NCI-H1105 treated with DMSO at 0.1 percent for 48 hours (cell line): Measurements from ENCODE around the gene LSAMP.

Experiments
- DNase-seq: peaks from one replicate; lab custom pipeline; 2025; lab: John Stamatoyannopoulos, UW

Gene LSAMP

DNA sequence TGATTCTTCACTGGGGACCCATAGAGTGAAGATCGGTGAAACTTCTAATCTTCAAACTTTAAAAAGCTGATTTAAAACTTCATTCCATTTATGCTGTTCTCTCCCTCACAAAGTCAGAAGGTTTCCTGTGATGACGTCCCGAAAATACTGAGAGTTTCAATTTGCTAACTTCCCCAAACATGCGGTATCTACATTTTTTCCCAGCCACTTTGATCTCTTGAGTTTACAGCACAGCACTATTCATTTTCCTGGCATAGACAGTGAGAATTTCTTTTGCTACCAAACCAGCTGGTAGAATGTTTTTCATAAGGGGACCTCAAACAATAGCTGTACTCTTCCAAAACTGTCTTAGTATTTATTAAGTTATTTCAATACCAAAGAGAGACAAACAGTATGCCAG is 156.8 kb downstream of the LSAMP start:
- no peak for DNase-seq

DNA sequence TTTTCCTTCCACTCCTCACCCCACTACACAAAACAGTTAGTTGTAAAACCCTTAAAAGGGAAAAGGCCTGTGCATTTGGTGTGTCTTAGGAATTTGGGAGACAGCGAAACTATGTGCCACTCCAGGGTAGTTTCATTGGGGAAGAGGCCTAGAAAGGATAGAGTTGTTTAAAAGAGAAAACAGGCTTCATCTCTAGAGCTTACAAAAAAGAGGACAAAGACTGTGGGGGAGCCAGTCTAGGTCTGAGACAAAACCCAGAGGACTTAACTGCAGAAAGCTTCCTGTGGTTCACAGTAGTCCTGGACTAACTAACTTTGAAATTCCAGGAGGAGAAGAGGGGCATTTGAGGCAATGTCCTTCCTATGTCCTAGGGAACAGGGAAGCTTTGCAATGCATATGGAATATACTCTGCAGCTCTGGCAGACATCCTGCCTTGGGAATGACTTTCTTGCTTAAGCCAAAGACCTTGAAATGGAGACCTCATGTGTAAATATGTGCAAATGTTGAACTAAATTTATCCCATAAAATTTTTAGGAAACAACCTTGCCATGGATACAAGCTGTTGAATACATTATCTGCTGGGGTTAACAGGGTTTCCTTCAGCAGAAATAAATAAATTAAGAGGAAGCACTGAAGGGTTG is 159.4 kb downstream of the LSAMP start:
- no peak for DNase-seq

DNA sequence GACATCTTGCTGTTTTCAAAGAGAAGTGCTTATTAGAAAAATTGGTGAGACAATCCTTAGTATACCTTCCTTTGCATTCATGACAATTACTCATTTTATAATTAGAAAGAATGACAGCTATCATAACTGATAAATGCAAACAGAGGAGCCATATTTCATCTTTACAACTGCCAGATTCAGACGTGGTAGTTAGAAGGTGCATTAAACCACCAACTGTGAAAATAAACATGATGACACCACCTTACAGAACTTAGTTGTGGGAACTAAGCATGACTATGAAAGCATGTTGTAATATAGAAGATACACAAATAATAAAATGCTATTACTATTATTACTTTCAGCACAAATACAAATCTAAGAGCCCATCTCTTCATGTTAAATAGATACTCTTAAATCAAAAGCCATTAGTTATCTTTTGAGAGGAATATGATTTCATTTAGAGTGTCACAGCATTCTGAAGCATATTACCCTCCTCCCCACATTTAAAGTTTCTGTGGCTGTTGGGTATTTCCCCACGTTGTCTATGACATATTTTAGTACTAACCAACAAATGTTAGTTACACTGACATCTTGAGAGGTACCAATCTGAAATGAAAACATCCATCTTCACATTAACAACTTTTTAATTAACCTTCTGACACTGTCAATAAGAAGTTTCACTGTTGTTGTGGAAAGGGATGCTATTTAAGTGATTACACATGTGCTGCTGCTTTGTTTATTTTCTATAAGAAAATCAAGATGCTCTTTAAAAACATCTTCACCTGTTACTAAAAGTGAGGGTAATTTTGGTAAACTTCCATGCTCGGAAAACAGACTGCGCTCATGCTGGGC is 163.8 kb downstream of the LSAMP start:
- no peak for DNase-seq

DNA sequence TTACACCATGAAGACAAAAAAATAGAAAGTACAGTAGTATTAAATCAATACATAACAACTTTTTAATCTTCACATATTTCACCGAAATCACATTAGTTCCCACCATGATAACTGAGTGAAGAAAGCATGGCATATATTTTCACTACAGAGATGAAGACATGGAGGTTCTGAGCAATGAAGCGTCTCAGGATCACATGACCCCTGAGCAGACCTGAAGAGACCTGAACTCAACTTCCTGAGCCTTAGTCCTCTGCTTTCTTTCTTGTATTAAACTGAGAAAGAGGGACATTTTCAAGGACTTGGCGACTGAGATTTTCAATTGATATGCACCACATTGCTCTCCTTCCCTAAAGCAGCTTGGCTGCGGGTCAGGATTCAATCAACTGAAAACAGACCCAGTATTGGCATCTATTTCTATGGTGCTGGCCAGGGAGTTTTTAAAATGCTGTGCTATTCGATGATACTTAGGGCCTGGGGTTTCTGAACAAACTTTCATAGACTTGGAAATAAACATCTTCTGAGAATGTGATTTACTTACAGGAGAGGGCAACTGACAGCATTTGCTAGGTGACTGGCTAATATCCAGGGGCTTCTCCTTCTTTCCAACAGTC is 165.1 kb downstream of the LSAMP start:
- no peak for DNase-seq

DNA sequence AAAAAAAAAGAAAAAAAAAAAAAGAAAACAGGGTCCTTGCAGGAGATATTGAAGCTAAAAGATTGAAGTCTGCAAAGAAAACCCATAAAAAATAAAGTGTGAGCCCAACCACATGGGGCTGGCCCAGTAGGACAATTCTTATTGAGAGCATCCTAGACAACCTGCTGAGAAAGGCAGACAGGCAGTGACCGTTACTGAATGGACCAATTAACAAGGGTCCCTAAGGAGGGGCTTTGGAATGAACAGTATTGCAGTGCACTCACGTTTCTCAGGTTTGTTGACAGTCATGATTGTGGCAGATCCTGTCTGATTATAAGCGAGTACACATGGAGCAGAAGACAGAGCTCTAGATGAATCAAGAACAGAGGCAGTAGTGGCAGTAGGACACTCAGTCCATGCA is 168.6 kb downstream of the LSAMP start:
- DNase-seq = no peak

DNA sequence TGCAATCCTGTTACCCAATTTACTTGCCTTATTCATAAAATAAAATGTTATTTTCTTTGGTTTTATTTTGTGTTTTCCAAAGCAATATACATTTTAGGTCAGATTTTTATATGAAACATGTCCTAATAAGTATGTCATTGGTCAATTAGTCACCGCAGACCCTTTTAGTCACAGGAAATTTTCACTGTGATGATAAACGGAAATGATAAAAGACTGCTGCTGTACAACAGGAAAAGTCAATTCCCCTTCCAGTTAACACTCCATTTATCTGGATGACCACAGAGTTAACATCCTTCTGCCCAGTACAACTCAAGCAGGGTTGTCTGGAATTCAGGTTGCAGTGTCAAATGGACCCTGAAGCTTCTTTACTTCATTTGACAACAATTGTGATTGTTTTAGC is 175.2 kb downstream of the LSAMP start:
- DNase-seq = no peak

DNA sequence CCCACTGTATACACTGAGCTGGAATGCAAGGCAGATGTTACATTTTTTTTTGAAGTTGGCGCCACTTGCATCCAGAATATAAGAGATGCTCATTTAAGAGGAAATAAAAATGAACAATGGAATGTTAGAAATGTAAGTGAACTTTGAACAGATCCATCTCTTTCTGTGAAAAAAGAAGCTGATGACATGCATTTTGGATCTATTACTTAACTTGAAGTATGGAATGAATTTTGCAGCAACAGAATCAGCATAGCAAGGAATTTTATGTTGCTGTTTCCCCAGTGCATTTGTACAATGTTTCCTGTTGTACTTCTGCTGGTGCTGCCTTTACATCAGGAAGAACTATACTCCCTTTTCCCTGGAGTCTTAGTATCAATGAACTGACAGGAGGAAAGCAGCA is 178.2 kb downstream of the LSAMP start:
- DNase-seq = no peak

DNA sequence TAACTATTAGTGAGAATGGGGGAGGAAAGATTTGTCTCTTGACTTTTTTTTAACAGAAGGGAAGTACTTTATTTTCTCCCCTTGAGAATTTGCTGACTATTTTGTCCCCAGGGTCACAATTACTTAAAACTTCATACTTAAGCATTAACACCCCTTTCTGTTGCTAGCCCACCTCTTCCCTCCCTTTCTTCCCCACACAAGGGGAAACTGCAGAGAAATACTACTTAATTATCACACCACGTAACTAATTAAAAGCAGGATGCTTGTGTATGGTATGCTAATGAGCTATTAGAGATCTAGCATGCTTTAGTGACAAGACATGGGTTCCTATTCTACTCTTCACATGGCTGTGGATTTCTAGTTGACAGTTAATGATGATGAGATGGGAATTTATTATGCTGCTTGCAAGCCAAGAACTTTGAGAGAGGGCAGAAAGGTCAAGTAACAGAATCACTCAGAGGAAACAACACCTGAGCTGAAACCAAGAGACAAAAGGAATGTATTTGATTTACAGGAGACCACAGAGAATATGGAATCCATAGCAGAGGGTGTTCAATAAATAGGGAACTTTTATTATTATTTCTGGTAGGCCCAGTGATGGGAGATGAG is 179.2 kb downstream of the LSAMP start:
- no peak for DNase-seq

DNA sequence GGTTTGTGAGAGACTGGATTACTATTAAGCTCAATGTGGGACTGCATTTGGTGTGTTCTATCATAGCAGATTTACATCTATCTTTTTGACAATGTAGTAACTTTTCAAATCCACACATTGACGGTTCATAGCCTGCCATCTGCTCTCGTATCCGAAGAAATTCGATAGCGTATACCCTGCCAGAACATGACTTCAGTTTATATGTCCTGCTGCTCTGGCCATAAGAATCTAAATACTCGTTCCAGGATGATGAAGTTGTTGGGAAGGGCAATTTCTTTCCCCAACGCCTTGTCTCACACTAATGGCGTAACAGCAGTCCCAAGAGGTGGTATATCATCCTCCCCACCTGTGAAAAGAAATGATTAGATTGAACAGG is 180.0 kb downstream of the LSAMP start:
- no peak for DNase-seq

DNA sequence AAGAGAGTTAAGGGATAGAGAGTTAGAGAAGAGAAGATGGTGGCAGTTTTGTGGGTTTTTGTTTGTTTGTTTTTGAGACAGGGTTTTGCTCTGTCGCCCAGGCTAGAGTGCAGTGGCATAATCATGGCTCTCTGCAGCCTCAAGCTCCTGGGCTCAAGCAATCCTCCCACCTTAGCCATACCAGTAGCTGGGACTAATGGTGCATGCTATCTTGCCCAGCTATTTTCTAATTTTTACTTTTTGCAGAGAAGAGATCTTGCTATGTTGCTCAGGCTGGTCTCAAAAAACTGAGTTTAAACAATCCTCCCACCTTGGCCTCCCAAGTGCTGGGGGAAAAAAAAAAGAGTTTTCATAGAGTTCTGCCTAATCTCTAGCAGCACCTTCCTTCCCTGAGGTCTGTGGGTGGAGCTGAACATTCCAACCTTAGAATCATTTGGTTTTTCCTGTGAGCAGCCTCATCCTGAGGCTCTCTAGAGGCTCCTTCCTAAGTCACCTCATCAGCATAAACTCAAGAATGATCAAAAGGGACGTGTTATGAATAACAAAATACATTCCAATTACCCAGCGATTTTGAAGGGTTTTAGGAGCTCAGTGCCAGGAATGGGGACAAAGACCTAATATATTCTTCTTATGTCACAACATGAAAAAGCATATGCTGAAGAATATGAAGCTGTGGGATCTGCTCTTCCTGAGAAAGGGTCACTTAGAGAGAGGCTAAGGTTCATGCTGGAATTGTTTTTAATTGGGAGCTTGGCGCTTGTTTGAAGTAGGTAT is 180.6 kb downstream of the LSAMP start:
- no peak for DNase-seq

DNA sequence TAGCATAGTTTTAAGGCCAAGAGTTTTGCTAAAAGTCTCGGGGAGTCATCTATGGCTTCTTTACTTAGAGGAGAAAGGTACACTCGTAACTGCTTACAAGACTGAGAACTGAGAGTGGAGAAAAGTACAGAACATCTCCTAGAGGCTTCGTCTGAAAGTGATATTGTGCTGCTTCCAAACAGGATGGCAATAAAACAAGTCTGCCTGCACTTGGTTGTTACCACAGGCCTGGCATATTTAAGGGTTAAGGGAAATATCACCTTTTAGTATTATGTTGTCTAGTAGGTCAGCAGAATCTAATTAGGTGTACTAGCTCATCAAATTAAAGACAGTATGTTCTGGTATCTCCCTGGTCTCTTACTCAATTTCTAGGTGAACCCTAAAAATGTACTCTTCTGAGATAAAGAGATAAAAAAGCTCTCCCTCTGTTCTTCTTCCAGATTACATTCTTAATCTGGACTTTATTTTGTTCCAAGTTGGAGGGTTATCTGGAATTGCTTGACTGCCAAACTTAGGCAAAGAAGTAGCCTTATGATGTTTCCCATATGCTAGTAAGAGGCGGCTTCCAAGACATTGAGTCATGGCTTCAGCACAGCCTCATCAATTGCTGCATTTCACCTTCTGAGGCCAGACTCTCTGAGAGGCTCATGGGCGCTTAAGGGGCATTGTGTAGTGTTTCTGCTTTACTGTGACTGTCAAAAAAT is 181.3 kb downstream of the LSAMP start:
- DNase-seq = no peak

DNA sequence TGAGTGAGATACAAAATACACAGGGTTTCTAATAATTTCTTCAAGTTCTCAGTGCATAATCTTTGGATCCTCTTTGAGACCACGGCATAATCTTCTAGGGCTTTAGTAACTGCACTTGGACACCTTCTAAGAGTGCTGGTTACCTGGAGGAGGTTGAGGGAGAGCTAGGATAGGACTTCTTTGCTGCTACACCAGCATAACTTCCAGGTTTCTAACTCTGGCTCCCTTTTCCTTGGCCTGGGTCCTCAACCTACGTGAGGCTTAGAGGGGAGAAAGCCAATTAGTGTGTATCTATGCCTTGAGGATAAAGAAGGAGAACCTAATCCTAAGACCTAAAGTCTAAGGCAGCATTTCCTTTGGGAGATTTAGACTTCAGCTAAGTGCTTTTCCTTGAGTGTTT is 184.8 kb downstream of the LSAMP start:
- no peak for DNase-seq

DNA sequence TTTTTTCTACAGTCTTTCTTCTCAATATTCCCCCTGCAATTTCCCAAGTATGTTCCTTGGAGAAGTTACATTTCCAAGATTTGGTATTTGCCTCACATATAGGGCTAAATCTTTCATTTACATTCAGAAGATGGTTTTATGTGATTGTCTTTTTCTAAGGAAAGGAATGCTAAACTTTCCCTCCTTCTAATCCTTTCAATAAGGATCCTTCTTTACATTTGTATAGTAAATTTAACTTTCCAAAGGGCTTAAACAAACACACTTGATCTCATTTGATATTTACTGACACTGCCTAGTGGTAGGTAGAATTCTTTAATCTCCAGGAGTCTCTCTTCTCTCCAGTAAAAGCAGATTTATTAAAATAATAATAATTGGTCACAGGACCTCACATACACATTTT is 185.3 kb downstream of the LSAMP start:
- DNase-seq = no peak

DNA sequence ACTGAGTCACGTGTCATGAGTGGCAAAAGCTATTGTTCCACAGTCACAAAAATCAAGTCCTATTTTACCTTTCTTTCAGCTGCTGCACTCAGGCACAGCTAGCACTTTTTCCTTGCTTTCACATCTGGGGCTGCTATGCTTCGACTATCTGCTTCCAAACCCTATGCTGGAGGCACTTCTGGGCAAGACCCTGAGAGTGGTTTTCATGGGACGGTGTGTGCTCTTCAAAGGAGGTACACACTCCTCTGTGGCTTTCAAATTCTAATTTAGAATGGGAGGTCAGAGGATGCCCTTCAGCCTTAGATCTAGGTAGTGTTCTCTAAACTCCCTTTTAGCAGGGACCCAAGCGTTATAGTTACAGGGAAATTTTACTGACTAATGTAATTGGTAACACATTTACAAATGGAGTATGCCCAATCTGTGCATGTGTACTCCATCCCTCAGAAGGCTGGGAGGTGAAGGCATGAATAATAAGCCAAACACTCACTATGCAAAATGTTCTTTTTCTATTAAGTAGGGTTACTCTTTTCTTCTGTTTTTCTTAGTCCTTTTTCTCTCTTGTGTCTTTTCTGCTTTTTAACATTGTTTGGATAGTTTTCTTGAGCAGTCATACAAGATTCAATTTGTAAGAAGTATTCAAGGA is 188.3 kb downstream of the LSAMP start:
- no peak for DNase-seq

DNA sequence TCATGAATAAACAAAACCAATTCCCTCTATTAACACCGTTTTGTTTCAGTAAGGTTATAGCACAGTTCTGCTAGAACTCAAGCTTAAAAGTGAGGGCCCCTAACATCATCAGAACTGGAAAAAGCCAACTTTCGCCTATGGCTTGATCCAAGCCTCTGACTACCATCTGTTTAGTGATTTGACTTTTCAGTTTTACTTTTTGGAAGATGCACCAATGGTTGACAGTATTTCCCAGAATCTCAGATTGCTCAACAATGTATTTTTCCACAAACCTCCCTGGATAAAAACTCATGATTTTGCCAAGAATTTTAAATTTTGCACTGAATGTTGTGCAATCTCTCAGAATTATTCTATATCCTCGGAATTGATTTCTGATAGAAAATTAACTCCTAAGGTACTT is 190.7 kb downstream of the LSAMP start:
- no peak for DNase-seq

DNA sequence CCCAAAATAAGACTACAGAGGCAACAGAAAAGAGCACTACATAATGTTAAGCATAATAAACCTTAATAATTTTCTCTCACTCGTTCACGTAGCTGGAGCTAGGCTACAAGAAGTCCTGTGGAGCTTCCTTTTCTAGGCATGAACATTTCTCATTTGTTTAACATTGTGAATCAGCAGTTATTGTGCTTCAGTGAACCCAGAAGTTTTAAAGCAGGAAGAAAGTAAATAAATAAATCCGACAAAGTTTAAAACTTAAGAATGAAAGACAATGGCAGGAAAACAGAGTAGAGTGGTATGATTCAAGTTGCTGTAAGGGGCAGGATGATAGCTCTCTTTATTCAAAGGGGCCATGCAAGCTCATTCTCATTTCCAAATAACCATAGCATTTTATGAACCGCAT is 191.8 kb downstream of the LSAMP start:
- no peak for DNase-seq

DNA sequence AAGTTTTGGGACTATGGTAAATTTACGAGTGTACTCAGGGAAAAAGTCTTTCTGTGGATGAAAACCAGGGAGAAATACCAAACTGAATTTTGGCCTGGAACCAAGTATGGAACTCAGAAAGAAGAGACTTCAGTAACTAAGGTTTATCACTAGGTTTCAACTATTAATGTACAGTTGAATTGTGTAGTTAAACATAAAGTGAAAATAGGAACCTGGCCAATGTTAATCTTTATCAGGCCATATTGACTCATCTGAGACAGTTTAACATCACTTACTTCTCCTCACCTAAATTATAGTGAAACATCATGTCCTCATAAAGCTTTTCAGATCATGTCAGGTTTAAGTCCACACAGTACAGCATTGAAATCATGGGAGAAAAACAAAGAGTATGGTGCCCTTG is 197.7 kb downstream of the LSAMP start:
- no peak for DNase-seq

DNA sequence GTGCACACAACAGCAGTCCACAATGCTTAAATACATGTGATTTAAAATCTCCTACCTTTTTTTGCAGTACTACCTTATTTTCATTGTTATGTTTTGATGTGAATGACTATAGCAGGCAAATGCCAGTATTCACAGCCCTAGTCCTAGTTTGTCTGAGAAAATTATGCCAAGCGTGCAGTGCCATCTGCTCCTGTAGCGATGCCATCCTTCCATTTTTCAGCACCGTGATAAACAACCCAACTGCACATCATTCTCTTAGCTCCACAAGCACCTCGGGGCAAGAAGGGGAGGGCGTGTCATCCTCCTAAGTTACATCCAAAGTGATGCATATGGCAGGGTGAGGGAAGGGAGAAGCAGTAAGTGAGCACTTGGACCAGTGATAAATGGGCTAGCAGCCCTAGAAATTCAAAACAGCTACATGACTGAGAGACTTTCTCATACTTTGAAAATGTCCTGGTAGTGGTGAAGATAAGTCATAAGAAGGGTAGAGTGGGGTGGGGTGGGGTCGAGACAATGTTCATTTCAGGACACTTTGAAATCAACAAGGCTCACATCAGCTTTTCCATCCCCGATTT is 198.8 kb downstream of the LSAMP start:
- DNase-seq = no peak

DNA sequence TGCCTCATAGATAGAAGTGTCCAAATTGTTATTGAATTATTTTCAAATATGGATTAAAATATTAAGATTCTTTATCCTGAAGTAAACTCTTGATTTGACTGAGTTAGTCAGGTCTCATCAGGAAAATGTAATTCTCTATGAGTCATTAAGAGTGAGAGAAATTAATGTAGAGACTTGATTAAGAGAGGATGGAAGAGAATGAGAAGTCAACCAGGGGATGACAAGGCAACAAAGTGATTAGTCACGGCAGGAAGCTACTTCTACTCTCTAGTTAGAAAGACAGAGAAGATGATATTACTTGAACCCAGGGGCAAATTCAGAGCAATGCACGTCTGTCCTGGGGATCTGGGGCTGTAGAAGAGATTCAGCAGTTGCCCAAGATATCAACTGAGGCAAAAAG is 202.5 kb downstream of the LSAMP start:
- DNase-seq = no peak

DNA sequence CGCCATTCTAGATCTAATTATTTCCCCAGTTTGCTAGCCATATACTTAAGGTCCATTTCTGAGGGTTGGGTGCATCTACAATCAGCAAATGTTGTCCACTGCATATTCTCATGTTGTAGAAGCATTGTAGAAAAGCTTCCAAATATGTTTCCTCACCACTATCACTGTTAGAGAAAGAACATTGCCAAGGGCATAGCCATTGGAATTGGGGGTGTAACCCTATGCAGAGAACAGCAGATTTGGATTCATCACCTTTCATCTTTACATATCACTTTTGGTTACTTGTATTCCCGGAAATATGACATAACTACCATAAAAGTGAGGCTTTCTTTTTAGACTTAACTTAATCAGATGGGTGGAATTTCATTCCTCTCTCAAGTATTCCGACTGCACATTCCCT is 203.6 kb downstream of the LSAMP start:
- DNase-seq = no peak

DNA sequence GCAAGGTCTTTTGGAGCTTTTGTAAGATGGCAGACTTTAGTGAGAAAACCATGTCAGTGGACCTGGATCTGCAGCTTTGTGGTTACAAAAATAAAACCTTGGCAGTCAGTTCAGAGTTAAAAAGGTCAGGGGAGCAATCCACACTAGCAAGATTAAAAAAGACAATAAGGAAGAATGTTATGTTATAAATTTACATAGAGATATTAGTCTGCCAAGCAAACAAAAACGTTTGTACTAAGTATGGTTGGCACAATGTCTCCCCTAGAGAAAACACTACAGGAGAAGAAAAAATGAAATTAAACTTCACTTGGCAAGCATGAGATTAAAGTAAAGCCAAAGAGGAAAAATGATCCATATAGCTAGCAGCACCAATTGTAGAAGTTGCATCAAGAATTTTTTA is 205.0 kb downstream of the LSAMP start:
- DNase-seq = no peak
